T-helper 17 cell (primary cell): ENCODE data around the gene PIN1. TPM values are rescaled to one million over a fixed set of nuclear protein-coding genes. Genes with fewer than 3 reads are reported as not detected.

Source experiments
- ATAC-seq: fragments of 150-1000 bp; cut with Tn5 transposase; 2 replicates; pipeline ENCODE4 v1.10.0; 2021; ENCODE audit warnings: mild to moderate bottlenecking, moderate library complexity
- DNase-seq, 3 donors: peaks; one replicate each; pipeline versions ENCODE4 v3.0.0 to v3.0.0-alpha.2; 2020 to 2021
- H3K9me3 ChIP-seq: one replicate; pipeline ENCODE4 v1.7.0; 2013; ENCODE audit warnings: low read length, mild to moderate bottlenecking; ENCODE audit not compliant: control insufficient read depth, poor library complexity, severe bottlenecking
- H3K27ac Mint-ChIP-seq: one replicate; pipeline ENCODE4 v1.8.0; 2022; ENCODE audit warnings: mild to moderate bottlenecking, moderate library complexity, mixed read lengths
- H3K27me3 Mint-ChIP-seq: one replicate; pipeline ENCODE4 v1.8.0; 2022; ENCODE audit warnings: mixed read lengths
- H3K36me3 Mint-ChIP-seq: one replicate; pipeline ENCODE4 v1.8.0; 2022; ENCODE audit warnings: low read depth, mixed read lengths
- H3K4me1 Mint-ChIP-seq: one replicate; pipeline ENCODE4 v1.8.0; 2022; ENCODE audit warnings: mild to moderate bottlenecking, mixed read lengths
- H3K4me3 Mint-ChIP-seq: one replicate; pipeline ENCODE4 v1.8.0; 2022; ENCODE audit warnings: mild to moderate bottlenecking, moderate library complexity, mixed read lengths
- total RNA-seq, 4 donors: library from RNA in 2 of 4; stranded (reverse) in 2 of 4; gene quantifications; one replicate each; pipeline ENCODE4 v1.2.3 and lab custom pipeline; 2022 to 2026

The PIN1 gene
- total RNA-seq, 2 donors from 2014 or later: 42.3 to 55.2 TPM

DNA sequence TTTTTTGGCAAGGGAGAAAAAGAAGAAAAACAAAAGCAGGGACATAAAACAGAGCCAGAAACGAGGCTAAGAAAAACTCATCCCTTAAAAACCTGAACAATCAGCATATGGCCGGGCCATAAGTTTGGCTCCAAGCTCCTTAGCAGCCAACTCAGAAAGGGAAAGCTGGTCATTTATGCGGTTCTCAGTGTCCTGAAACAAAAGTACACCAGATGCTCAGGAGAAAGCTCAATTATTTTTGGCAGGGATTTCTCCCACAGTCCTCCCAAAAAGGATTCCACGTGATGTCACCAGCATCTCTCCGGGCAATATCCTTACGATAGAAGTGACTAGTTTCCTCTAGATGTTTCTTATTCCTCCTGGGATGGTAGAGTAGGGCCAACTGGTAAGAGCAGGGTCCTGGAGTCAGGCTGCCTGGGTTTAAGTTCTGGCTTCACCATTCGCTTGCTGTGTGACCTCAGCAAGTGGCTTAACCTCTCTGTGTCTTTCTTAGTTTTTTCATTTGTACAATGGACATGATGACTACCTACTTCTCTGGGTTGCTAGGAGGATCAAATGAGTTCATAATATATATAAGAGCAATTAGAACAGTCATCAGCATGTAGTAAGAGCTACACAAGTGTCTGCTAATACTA is 34.0 kb downstream of the PIN1 start:
- peaks cover 3% of the 10 kb centered on the region for H3K36me3 Mint-ChIP-seq
- H3K4me1 Mint-ChIP-seq: peaks cover 21% of the 10 kb centered on the region
- no peak for ATAC-seq
- H3K9me3 ChIP-seq: no peaks in the 10 kb centered on the region
- H3K4me3 Mint-ChIP-seq: no peak overlapping the region
- no peaks in the 10 kb centered on the region for H3K27me3 Mint-ChIP-seq
- no peak overlapping the region for H3K27ac Mint-ChIP-seq
- DNase-seq: no peak

DNA sequence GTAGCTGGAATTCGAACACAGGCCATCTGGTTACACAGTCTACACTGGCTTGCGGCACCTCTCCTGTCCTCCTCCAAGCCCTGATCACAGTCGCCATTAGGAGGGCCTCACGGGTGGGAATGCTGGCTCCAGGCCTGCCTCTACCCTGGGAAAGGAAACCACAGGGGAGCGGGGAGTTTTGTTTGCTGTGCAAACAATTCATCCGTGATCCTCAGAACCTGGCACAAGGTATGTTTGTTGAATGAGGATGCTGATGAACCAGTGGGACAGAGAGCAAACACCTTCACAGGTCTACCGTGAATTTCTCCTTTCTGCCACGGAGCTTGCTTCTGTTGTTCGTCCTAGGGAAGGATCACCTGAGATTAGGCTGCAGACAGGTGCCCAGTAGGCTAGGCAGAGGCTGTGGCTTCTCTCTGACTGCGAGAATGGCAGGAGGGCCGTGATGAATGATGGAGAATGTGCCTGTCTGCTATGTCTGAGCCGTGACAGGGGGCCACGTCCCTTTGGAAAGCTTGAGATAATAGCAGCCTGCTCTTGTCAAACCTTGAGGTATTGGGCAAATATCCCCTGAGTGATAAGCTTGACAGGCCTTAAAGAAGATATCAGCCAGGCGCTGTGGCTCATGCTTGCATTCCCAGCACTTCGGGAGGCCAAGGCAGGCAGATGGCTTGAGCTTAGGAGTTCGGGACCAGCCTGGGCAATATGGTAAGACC is 36.7 kb downstream of the PIN1 start:
- ATAC-seq: no peak
- Mint-ChIP-seq H3K4me3 (no peak overlapping the region), H3K36me3 (peaks cover 3% of the 10 kb centered on the region), H3K4me1 (peaks cover 6% of the 10 kb centered on the region), H3K27ac (no peak overlapping the region), H3K27me3 (no peaks in the 10 kb centered on the region)
- no peaks in the 10 kb centered on the region for H3K9me3 ChIP-seq
- DNase-seq: no peak

DNA sequence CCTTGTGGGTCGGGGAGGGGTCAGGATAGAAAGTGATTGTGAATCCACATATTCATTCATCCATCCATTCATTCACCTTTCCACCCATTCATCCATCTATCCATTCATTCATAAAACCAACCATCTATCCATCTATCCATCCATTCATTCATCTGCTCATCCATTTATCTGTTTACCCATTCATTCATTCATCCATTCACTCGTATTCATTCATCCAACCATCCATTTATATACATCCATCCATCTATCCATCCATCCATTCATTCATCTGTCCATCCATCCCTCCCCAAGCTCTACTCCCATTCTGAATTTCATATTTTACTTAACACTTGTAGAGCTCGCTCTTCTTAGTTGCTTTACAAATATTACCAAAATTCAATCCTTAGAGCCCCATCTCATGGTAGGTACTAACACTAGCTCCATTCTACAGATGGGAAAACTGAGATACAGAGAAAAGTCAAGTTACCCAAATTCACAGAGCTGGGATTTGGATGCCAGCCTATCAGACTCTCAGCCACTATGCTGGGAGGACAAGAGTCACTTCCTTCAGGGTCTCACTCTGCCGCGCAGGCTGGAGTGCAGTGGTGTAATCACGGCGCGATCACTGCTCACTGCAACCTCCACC is 37.6 kb downstream of the PIN1 start:
- Mint-ChIP-seq H3K4me1 (peaks cover 4% of the 10 kb centered on the region), H3K4me3 (no peak overlapping the region), H3K36me3 (peaks cover 3% of the 10 kb centered on the region), H3K27me3 (no peaks in the 10 kb centered on the region), H3K27ac (no peak overlapping the region)
- ATAC-seq (no peak), DNase-seq (no peak)
- H3K9me3 ChIP-seq: no peaks in the 10 kb centered on the region

DNA sequence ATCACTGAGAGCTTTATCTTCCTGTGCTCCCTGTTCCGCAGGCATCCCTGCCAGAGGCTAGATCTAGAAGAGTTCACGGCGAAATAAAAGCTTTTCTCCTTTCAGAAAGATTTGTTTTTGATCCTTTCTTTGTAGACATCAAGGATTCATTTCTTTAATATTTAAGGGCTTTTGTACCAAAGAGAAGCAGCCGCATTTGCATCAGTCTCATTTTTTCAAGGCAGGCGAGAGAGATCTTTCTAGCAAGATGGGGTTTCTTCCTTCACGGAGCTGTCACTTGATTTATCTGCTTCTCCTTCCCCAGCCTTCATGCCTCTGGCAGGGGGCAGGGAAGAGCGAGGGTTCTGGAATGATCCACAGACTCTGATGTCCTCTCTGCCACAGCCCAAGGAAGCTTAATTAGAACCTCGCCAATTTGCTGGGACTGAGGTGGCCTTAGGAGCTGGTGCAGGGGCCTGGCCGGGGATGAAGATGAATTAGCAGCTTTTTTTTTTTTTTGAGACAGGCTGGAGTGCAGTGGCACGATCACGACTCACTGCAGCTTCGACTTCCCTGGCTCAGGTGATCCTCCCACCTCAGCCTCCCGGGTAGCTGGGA is 40.0 kb downstream of the PIN1 start:
- DNase-seq (no peak), ATAC-seq (no peak)
- H3K9me3 ChIP-seq: no peaks in the 10 kb centered on the region
- Mint-ChIP-seq H3K27ac (no peak overlapping the region), H3K4me3 (no peak overlapping the region), H3K4me1 (peaks cover 6% of the 10 kb centered on the region), H3K36me3 (peaks cover 3% of the 10 kb centered on the region), H3K27me3 (no peaks in the 10 kb centered on the region)

DNA sequence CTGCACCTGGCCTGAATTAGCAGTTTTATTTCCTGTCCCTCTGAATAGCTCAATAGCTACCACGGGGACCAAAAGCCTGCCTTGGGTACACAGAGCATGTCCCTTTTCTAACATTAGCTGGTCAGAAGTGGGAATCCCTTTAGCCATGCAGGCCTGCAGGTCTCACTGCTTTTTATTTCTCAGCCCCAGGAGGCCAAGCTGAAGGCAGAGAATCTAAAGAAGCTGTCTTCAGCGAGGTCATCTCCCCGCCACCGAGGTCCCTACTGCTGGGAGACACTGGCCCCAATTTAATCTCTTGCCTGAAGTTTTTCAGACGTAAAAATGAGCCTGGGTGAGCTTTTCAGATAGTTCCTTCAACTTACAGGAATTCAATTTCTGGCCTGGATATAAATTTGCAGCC is 40.7 kb downstream of the PIN1 start:
- H3K9me3 ChIP-seq: no peaks in the 10 kb centered on the region
- Mint-ChIP-seq H3K4me1 (peaks cover 6% of the 10 kb centered on the region), H3K27me3 (no peaks in the 10 kb centered on the region), H3K36me3 (peaks cover 3% of the 10 kb centered on the region), H3K27ac (no peak overlapping the region), H3K4me3 (no peak overlapping the region)
- ATAC-seq (no peak), DNase-seq (no peak)

DNA sequence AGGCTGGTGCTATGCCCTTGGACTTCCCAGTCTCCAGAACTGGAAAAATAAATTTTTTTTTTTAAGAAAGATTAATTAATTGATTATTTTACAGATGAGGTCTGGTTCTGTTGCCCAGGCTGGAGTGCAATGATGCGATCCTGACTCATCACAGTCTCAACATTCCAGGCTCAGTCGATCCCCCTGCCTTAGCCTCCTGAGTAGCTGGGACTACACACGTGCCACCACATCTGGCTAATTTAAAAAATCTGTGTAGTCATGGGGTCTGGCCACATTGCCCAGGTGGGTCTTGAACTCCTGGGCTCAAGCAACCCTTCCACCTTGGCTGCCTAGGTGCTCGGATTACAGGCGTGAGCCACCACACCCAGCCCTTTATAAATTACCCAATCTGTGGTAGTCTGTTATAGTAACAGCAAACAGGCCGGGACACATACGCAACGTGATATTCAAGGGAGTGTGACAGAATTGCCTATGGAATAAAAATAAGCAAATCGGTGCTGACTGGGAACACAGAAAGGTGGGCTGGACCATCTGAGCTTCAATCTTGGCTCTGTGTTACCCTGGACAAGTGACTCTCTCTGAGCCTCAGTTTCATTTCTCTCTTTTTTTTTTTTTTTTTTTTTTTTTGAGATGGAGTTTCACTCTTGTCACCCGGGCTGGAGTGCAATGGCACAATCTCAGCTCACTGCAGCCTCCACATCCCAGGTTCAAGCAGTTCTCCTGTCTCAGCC is 42.8 kb downstream of the PIN1 start:
- H3K9me3 ChIP-seq: no peaks in the 10 kb centered on the region
- H3K4me1 Mint-ChIP-seq: peaks cover 2% of the 10 kb centered on the region
- ATAC-seq (no peak), DNase-seq (no peak)
- no peaks in the 10 kb centered on the region for H3K27me3 Mint-ChIP-seq
- no peaks in the 10 kb centered on the region for H3K36me3 Mint-ChIP-seq
- peak overlapping the region; percentile 59 for H3K27ac Mint-ChIP-seq
- no peak overlapping the region for H3K4me3 Mint-ChIP-seq

DNA sequence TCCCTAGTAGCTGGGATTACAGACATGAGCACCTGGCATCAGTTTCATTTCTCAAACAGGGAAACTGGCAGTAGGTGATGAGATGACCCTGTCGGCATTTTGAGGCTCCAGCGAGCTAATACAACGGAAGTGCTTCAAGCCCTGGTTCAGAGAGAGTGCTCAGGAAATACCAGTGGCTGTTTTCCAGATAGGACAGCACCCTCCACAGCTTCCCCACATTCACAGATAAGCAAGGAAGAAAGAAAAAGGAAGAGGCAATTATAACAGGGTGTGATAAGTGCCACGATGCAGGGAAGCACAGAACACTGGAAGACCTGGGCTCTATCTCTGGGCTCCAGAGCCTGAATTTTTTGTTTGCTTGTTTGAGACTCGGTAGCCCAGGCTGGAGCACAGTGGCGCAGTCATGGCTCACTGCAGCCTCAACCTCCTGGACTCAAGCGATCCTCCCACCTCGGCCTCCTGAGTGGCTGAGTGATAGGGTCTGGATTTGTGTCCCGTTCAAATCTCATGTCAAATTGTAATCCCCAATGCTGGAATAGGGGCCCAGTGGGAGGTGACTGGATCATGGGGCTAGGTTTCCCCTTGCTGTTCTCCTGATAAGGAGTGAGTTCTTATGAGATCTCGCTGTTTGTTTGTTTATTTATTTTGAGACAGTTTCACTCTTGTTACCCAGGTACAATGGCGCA is 43.5 kb downstream of the PIN1 start:
- H3K36me3 Mint-ChIP-seq: no peaks in the 10 kb centered on the region
- no peak overlapping the region for H3K4me3 Mint-ChIP-seq
- no peaks in the 10 kb centered on the region for H3K9me3 ChIP-seq
- DNase-seq (no peak), ATAC-seq (no peak)
- H3K4me1 Mint-ChIP-seq: peaks cover 2% of the 10 kb centered on the region
- H3K27ac Mint-ChIP-seq: peak overlapping the region; percentile 59
- no peaks in the 10 kb centered on the region for H3K27me3 Mint-ChIP-seq

DNA sequence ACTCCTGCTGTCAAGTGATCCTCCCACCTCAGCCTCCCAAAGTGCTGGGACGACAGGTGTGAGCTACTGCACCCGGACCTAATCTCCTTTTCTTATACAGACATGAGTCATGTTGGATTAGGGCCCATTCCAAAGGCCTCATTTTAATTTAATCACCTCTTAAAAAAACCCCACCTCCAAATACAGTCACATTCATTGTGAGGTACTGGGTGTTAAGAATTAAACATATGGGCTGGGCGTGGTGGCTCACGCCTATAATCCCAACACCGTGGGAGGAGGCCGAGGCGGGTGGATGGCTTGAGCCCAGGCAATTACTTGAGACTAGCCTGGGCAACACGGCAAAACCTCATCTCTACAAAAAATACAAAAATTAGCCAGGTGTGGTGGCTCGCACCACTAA is 46.6 kb downstream of the PIN1 start:
- ATAC-seq (no peak), DNase-seq (no peak)
- no peak overlapping the region for H3K4me3 Mint-ChIP-seq
- H3K4me1 Mint-ChIP-seq: peaks cover 2% of the 10 kb centered on the region
- H3K27me3 Mint-ChIP-seq: peaks cover 4% of the 10 kb centered on the region
- H3K27ac Mint-ChIP-seq: no peak overlapping the region
- no peaks in the 10 kb centered on the region for H3K36me3 Mint-ChIP-seq
- H3K9me3 ChIP-seq: no peaks in the 10 kb centered on the region

DNA sequence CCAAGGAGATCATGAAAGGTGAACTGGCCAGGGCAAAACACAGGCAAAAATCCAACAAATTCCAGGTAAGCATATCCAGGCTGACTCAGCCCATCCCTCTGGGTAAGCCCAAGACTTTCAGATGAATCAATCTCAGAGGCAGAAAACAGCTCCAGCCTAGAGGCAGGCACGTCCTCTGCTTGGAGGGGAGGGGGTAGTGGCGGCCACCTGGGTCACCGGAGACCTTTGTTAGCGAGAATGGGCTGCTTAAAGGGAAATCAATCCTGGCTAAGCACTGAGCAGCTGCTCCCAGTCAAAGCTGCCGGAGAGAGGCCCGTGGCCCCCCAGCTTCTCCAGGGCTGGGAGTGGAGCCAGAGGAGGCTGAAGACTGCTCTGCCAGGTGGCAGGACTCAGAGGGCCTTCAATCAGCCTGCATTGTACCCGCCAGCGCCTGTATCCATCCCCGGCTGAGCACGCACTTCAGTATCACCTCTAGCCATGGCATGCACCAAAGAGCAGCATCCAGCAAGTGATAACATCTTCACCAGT is 48.2 kb downstream of the PIN1 start:
- ATAC-seq (no peak), DNase-seq (no peak)
- H3K9me3 ChIP-seq: no peaks in the 10 kb centered on the region
- peaks cover 3% of the 10 kb centered on the region for H3K36me3 Mint-ChIP-seq
- H3K4me1 Mint-ChIP-seq: peaks cover 2% of the 10 kb centered on the region
- peak overlapping the region; percentile 9 for H3K27ac Mint-ChIP-seq
- peaks cover 17% of the 10 kb centered on the region for H3K27me3 Mint-ChIP-seq
- no peak overlapping the region for H3K4me3 Mint-ChIP-seq

DNA sequence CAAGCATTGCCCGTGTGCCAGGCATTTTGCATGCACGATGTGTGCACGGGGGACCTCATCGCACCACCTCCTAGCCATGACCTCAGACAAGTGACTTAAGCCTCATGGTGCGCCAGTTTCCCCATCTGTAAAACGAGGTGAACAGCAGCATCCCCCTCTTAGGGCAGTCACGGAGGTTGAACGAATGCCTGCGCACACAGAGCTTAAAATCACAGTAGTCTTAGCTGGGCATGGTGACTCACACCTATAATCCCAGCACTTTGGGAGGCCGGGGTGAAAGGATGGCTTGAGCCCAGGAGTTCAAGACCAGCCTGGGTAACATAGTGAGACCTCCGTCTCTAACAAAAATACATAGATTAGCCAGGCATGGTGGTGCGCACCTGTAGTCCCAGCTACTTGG is 48.6 kb downstream of the PIN1 start:
- ATAC-seq: no peak

DNA sequence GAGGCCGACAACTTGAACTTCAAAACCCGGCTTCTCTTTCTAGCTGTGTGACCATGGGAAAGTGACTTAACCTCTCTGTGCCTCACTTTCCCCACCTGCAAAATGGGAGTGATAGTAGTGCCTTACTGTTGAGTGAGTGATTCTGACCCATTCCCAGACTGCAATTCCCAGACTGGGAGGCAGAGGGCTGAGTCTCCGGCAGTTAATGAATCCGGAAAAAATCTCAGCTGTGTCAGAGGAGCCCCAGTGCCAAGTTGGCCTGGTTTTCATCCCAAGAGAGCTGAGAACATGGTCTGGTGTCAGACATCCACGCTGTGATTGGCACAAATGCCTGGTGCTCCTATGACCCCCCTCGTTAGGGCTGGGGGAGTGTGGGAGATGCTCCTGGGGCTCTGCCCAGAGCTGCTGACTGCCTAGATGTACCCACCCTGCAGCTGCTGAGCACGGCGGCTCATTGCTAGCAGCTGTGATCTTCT is 50.0 kb downstream of the PIN1 start:
- H3K9me3 ChIP-seq: no peaks in the 10 kb centered on the region
- Mint-ChIP-seq H3K27me3 (peaks cover 28% of the 10 kb centered on the region), H3K4me1 (no peaks in the 10 kb centered on the region), H3K27ac (no peak overlapping the region), H3K36me3 (peaks cover 3% of the 10 kb centered on the region), H3K4me3 (no peak overlapping the region)
- DNase-seq (no peak), ATAC-seq (no peak)

More for the DNA sequence above, 48.6 kb downstream of the PIN1 start:
- H3K27me3 Mint-ChIP-seq: peaks cover 21% of the 10 kb centered on the region
- no peaks in the 10 kb centered on the region for H3K9me3 ChIP-seq
- H3K4me1 Mint-ChIP-seq: no peaks in the 10 kb centered on the region
- DNase-seq: no peak
- no peak overlapping the region for H3K4me3 Mint-ChIP-seq
- H3K36me3 Mint-ChIP-seq: peaks cover 3% of the 10 kb centered on the region
- no peak overlapping the region for H3K27ac Mint-ChIP-seq

DNA sequence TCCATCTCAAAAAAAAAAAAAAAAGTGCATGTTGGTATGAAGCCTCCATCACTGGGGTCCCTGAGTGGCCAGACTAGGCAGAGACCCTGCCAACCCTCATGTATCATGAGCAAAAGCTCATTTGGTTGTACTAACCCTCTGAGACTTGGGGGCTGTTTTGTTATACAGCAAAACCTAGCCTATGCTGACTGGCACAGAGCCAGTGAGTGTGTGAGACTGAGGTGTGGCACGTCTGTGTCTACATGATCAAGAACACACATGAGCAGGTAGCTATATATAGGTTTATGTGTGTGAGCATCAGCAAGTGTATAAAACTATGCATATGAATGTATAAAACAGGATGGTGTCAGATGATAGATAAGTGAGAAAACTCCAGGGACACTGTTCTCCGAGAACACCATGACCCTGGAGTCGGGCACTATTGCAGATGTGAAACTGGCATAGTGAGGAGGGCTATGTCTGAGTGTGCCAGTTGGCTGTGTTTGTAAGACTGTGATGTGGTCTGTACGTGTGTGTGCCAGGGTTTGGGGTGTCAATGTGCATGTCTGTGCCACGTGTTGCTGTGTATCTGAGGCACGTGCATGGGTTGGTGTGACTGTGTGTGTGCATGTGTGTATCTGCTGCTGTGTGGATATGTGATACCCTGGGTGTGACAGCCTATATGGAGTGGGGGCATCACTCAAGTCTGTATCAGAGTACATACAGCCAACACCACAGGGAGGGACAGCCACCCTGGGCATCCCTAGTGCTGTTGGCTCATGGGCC is 56.7 kb downstream of the PIN1 start:
- H3K27me3 Mint-ChIP-seq: peaks cover 36% of the 10 kb centered on the region
- no peak overlapping the region for H3K27ac Mint-ChIP-seq
- ATAC-seq (no peak), DNase-seq (no peak)
- no peaks in the 10 kb centered on the region for H3K9me3 ChIP-seq
- H3K4me3 Mint-ChIP-seq: no peak overlapping the region
- H3K4me1 Mint-ChIP-seq: peaks cover 4% of the 10 kb centered on the region
- H3K36me3 Mint-ChIP-seq: peaks cover 5% of the 10 kb centered on the region
